Neural cell (in vitro differentiated cells): ENCODE results near the gene UNC5B. TPM values are rescaled to one million over a fixed set of nuclear protein-coding genes. Genes with fewer than 3 reads are reported as not detected.

Source experiments
- H2AFZ ChIP-seq: fragments of 200-600, 300-800 bp; sonication (generic), shearing (Covaris generic); 2 replicates; pipeline ENCODE4 v1.6.0; 2014; ENCODE audit warnings: low read depth, mild to moderate bottlenecking, antibody characterized with exemption, low read length, moderate library complexity
- H3F3A ChIP-seq: fragments of 200-600 bp; shearing (Covaris generic); 2 replicates; pipeline ENCODE4 v1.6.1; 2016; ENCODE audit warnings: mild to moderate bottlenecking, moderate library complexity, mixed read lengths, antibody characterized with exemption, low read length; ENCODE audit not compliant: insufficient read depth, poor library complexity, severe bottlenecking
- H3K27ac ChIP-seq: fragments of 200-600, 300-800 bp; sonication (generic), shearing (Covaris generic); 2 replicates; pipeline ENCODE4 v1.5.1; 2014; ENCODE audit warnings: mild to moderate bottlenecking, low read length, moderate library complexity
- H3K27me3 ChIP-seq: fragments of 300-800, 200-600 bp; sonication (generic), shearing (Covaris generic); 2 replicates; pipeline ENCODE4 v1.6.0; 2014; ENCODE audit warnings: mild to moderate bottlenecking, low read depth, low read length, moderate library complexity; ENCODE audit not compliant: insufficient read depth
- H3K36me3 ChIP-seq: fragments of 300-800, 200-600 bp; sonication (generic), shearing (Covaris generic); 2 replicates; pipeline ENCODE4 v1.5.1; 2014; ENCODE audit warnings: mild to moderate bottlenecking, antibody characterized with exemption, low read length, moderate library complexity; ENCODE audit not compliant: insufficient read depth
- H3K4me2 ChIP-seq: fragments of 300-800, 200-600 bp; sonication (generic), shearing (Covaris generic); 2 replicates; pipeline ENCODE4 v1.6.0; 2014; ENCODE audit warnings: mild to moderate bottlenecking, low read length
- H3K4me3 ChIP-seq: fragments of 300-800, 200-600 bp; sonication (generic), shearing (Covaris generic); 2 replicates; pipeline ENCODE4 v1.5.1; 2014; ENCODE audit warnings: mild to moderate bottlenecking, low read length, moderate library complexity
- H3K79me2 ChIP-seq: fragments of 200-600 bp; shearing (Covaris generic); replicated peaks from 2 replicates; pipeline ENCODE4 v1.6.0; 2014; ENCODE audit warnings: mild to moderate bottlenecking, low read length, moderate library complexity; ENCODE audit not compliant: insufficient read depth
- H3K9ac ChIP-seq: fragments of 300-800, 200-600 bp; sonication (generic), shearing (Covaris generic); 2 replicates; pipeline ENCODE4 v1.6.1; 2016; ENCODE audit warnings: mild to moderate bottlenecking, low read length, mixed read lengths
- H3K9me2 ChIP-seq: fragments of 200-600 bp; shearing (Covaris generic); 2 replicates; pipeline ENCODE4 v1.6.1; 2016; ENCODE audit warnings: mild to moderate bottlenecking, low read length, mixed read lengths; ENCODE audit not compliant: insufficient read depth
- H3K9me3 ChIP-seq: fragments of 200-600, 300-800 bp; sonication (generic), shearing (Covaris generic); 2 replicates; pipeline ENCODE4 v1.6.1; 2016; ENCODE audit warnings: mild to moderate bottlenecking, mixed run types, low read length, moderate library complexity, mixed read lengths
- H4K20me1 ChIP-seq: fragments of 200-600 bp; shearing (Covaris generic); 2 replicates; pipeline ENCODE4 v1.6.1; 2016; ENCODE audit warnings: mild to moderate bottlenecking, mixed run types; ENCODE audit not compliant: insufficient read depth
- EP300 ChIP-seq: fragments of 450-650 bp; conservative IDR thresholded peaks from 2 replicates; pipeline ENCODE4 v1.6.1; 2014; ENCODE audit warnings: antibody characterized with exemption, mild to moderate bottlenecking, moderate library complexity; ENCODE audit not compliant: poor library complexity, severe bottlenecking
- EZH2 ChIP-seq: fragments of 200-600, 300-800 bp; shearing (Covaris generic), sonication (generic); IDR thresholded peaks from 2 replicates; pipeline ENCODE4 v1.6.1; 2014; ENCODE audit warnings: antibody characterized with exemption, low read length, borderline replicate concordance, mild to moderate bottlenecking; ENCODE audit not compliant: insufficient read depth, poor library complexity, severe bottlenecking
- MXI1 ChIP-seq: fragments of 450-650 bp; conservative IDR thresholded peaks from 2 replicates; pipeline ENCODE4 v1.6.1; 2014; ENCODE audit warnings: antibody characterized with exemption, mild to moderate bottlenecking; ENCODE audit not compliant: poor library complexity, severe bottlenecking
- POLR2AphosphoS5 ChIP-seq: IDR thresholded peaks from 2 replicates; pipeline ENCODE4 v1.6.1; 2012
- RAD21 ChIP-seq: fragments of 450-650 bp; conservative IDR thresholded peaks from 2 replicates; pipeline ENCODE4 v1.6.1; 2014; ENCODE audit warnings: antibody characterized with exemption, mild to moderate bottlenecking, moderate library complexity
- SMC3 ChIP-seq: fragments of 450-650 bp; conservative IDR thresholded peaks from 2 replicates; pipeline ENCODE4 v1.6.1; 2014; ENCODE audit warnings: antibody characterized with exemption, mild to moderate bottlenecking, moderate library complexity; ENCODE audit not compliant: poor library complexity
- TAF1 ChIP-seq: IDR thresholded peaks from 2 replicates; pipeline ENCODE4 v1.6.1; 2012; ENCODE audit warnings: low read depth
- polyA plus RNA-seq: library from polyadenylated mRNA; depleted of rRNA; stranded (reverse); fragments of >200 nt; gene quantifications from 2 replicates; pipeline ENCODE4 v1.2.3, GENCODE V29; 2014
- TF ChIP-seq, protein P1 (sequence below): fragments of 450-650 bp; IDR thresholded peaks from 2 replicates; pipeline ENCODE4 v1.5.1; 2014; ENCODE audit warnings: antibody characterized with exemption, mild to moderate bottlenecking, moderate library complexity; ENCODE audit not compliant: poor library complexity, severe bottlenecking
- TF ChIP-seq, protein P2 (sequence below): IDR thresholded peaks from 2 replicates; pipeline ENCODE4 v1.6.1; 2012; ENCODE audit warnings: borderline replicate concordance

Gene UNC5B
- polyA plus RNA-seq, 1 donor from 2014 or later = 2.0 TPM

DNA sequence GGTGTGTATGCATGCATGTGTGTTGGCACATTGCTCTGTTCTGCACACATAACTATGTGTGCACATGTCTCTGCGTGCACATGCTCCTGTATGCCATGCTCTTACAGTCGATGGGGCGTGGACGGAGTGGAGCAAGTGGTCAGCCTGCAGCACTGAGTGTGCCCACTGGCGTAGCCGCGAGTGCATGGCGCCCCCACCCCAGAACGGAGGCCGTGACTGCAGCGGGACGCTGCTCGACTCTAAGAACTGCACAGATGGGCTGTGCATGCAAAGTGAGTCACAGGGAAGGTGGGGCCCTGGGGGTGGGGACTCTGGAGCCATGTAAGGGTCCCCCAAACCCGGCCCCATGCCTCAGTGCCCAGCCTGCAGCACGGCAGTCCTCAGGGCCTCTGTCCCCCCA is 76.1 kb downstream of the UNC5B start:
- Histone ChIP-seq H3K9me3 (no peaks in the 10 kb centered on the region), H2AFZ (no peak overlapping the region), H4K20me1 (no peaks in the 10 kb centered on the region), H3K27me3 (no peaks in the 10 kb centered on the region), H3K79me2 (no peaks in the 10 kb centered on the region), H3K4me2 (no peak overlapping the region), H3K36me3 (no peaks in the 10 kb centered on the region), H3K27ac (no peak overlapping the region), H3K9me2 (no peaks in the 10 kb centered on the region), H3K4me3 (no peak overlapping the region), H3K9ac (no peak overlapping the region), H3F3A (no peaks in the 10 kb centered on the region)
- no peak for TF ChIP-seq MXI1
- TF ChIP-seq EZH2 = no peak
- TF ChIP-seq, protein P1, sequence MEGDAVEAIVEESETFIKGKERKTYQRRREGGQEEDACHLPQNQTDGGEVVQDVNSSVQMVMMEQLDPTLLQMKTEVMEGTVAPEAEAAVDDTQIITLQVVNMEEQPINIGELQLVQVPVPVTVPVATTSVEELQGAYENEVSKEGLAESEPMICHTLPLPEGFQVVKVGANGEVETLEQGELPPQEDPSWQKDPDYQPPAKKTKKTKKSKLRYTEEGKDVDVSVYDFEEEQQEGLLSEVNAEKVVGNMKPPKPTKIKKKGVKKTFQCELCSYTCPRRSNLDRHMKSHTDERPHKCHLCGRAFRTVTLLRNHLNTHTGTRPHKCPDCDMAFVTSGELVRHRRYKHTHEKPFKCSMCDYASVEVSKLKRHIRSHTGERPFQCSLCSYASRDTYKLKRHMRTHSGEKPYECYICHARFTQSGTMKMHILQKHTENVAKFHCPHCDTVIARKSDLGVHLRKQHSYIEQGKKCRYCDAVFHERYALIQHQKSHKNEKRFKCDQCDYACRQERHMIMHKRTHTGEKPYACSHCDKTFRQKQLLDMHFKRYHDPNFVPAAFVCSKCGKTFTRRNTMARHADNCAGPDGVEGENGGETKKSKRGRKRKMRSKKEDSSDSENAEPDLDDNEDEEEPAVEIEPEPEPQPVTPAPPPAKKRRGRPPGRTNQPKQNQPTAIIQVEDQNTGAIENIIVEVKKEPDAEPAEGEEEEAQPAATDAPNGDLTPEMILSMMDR = no peak
- no peak for TF ChIP-seq SMC3
- TF ChIP-seq RAD21 = no peak
- TF ChIP-seq, protein P2, sequence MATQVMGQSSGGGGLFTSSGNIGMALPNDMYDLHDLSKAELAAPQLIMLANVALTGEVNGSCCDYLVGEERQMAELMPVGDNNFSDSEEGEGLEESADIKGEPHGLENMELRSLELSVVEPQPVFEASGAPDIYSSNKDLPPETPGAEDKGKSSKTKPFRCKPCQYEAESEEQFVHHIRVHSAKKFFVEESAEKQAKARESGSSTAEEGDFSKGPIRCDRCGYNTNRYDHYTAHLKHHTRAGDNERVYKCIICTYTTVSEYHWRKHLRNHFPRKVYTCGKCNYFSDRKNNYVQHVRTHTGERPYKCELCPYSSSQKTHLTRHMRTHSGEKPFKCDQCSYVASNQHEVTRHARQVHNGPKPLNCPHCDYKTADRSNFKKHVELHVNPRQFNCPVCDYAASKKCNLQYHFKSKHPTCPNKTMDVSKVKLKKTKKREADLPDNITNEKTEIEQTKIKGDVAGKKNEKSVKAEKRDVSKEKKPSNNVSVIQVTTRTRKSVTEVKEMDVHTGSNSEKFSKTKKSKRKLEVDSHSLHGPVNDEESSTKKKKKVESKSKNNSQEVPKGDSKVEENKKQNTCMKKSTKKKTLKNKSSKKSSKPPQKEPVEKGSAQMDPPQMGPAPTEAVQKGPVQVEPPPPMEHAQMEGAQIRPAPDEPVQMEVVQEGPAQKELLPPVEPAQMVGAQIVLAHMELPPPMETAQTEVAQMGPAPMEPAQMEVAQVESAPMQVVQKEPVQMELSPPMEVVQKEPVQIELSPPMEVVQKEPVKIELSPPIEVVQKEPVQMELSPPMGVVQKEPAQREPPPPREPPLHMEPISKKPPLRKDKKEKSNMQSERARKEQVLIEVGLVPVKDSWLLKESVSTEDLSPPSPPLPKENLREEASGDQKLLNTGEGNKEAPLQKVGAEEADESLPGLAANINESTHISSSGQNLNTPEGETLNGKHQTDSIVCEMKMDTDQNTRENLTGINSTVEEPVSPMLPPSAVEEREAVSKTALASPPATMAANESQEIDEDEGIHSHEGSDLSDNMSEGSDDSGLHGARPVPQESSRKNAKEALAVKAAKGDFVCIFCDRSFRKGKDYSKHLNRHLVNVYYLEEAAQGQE = no peak
- no peak for TF ChIP-seq TAF1
- TF ChIP-seq POLR2AphosphoS5 = no peak
- no peak for TF ChIP-seq EP300

DNA sequence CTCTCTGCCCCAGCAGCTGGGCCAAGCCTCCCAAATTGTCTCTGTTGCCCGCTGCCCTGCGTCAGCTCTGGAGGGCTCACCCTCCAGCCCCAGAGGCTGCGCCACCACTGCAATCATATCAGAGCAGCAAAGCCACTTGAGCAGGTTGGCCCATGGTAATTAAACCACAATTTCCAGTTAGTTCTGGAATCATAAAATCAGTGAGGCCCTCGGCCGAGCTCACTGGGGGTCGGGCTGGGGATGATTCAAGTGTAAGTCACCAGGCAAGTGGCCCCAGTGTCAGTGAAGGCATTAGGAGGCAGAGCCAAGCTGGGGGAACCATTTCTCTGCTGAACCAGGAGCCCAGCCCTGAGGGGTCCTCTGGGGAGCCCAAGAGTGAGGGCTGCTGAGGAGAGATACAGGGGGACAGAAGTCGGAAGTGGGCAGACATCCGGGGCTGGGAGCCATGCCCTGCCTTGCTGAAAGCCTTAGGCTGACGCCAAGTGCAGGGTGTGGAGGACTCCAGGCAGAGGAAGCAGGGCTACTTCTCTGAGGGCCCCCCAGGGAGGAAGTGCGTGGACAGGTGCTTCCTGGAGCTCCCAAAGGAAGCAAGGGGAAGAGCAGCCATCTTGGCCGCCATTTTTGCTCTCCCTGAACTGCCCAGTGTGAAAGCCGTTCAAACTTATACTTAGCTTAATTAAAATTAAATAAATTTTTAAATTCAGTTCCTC is 77.2 kb downstream of the UNC5B start:
- Histone ChIP-seq H4K20me1 (no peaks in the 10 kb centered on the region), H3K79me2 (no peaks in the 10 kb centered on the region), H3K9me3 (no peaks in the 10 kb centered on the region), H3K4me3 (no peak overlapping the region), H3K9me2 (no peaks in the 10 kb centered on the region), H3K36me3 (no peaks in the 10 kb centered on the region), H3K4me2 (no peak overlapping the region), H3K9ac (no peak overlapping the region), H3K27me3 (no peaks in the 10 kb centered on the region), H3K27ac (no peak overlapping the region), H2AFZ (no peak overlapping the region), H3F3A (no peaks in the 10 kb centered on the region)
- TF ChIP-seq RAD21 = no peak
- TF ChIP-seq POLR2AphosphoS5 = no peak
- TF ChIP-seq EP300 = no peak
- TF ChIP-seq, protein P1 = no peak
- TF ChIP-seq, protein P2 = no peak
